ENCODE data around the gene TMEM212.

- TF ChIP-seq CTCF (IDR thresholded peaks at IDR 0.05) (no peak), POLR2A (IDR thresholded peaks at IDR 0.05) (no peak)
These were observed 31.2 kb upstream of the TMEM212 start for GRCh38 chr3:171811913-171812335.
